K562 (cell line): Measurements from ENCODE around the gene GSK3B. TPM values are rescaled to one million over a fixed set of nuclear protein-coding genes. Genes with fewer than 3 reads are reported as not detected.

ENCODE experiments used
- ATAC-seq: fragments of 200-7000 bp; cut with Tn5 transposase; 3 replicates; pipeline ENCODE4 v1.9.1; 2020; ENCODE audit warnings: moderate library complexity
- BruUV-seq: library from RNA; stranded (reverse); fragments of 400-500 nt; replicated peaks from 2 replicates; lab custom pipeline; 2021; lab: Mats Ljungman, UMichigan
- CTCF ChIA-PET: fragments of 300-600 bp; formaldehyde crosslinking; extraction: SDS; loops from one replicate; lab custom pipeline; 2021; ENCODE audit warnings: low intra/inter-chr PET ratio; lab: Yijun Ruan, JAX
- POLR2A ChIA-PET: fragments of 300-600, 350-650 bp; sonication (Branson Sonifier 250); formaldehyde crosslinking; extraction: SDS; loops from one replicate; lab custom pipeline; 2021; ENCODE audit warnings: antibody characterized with exemption, inconsistent platforms; lab: Yijun Ruan, JAX
- DNase-seq, 4 experiments: peaks; one replicate each; pipeline versions ENCODE4 v3.0.0 to v3.0.0-alpha.2; 2011 to 2018; ENCODE audit warnings: low spot score in 3 of 4, mixed read lengths in 3 of 4; ENCODE audit errors: extremely low read depth in 1 of 4
- FAIRE-seq: peaks from 2 replicates; lab custom pipeline; 2011; peaks lifted over from hg19 to GRCh38; lab: Jason Lieb, UNC
- H2AFZ ChIP-seq: 2 replicates; pipeline ENCODE4 v1.6.0; 2011; ENCODE audit warnings: low read depth, low read length, control low read depth, inconsistent platforms
- H3K27ac ChIP-seq: fragments of 200-600 bp; 3 replicates; pipeline ENCODE4 v1.8.0; 2011; ENCODE audit warnings: low read depth, mild to moderate bottlenecking, control low read depth, inconsistent platforms, low read length, moderate library complexity, mixed read lengths; ENCODE audit errors: extremely low read depth
- H3K27me3 ChIP-seq, 2 experiments: fragments of 300-600 bp in 1 of 2; 2 replicates in 1 of 2; 3 replicates in 1 of 2; pipeline versions ENCODE4 v1.6.0 to v1.8.0; 2011; ENCODE audit warnings: inconsistent platforms in 2 of 2, low read length in 2 of 2, mild to moderate bottlenecking in 1 of 2, mixed read lengths in 1 of 2, moderate library complexity in 1 of 2; ENCODE audit not compliant: control insufficient read depth in 2 of 2, insufficient read depth in 2 of 2
- H3K36me3 ChIP-seq: fragments of 300-600 bp; 3 replicates; pipeline ENCODE4 v1.8.0; 2011; ENCODE audit warnings: mild to moderate bottlenecking, low read length, inconsistent platforms; ENCODE audit not compliant: control insufficient read depth, insufficient read depth
- H3K4me1 ChIP-seq, 2 experiments: fragments of 200-600 bp in 1 of 2; replicated peaks in 1 of 2; 2 replicates in 1 of 2; 3 replicates in 1 of 2; pipeline versions ENCODE4 v1.5.1 to v1.8.0; 2011; ENCODE audit warnings: inconsistent platforms in 2 of 2, low read length in 2 of 2, mild to moderate bottlenecking in 1 of 2, mixed read lengths in 1 of 2, moderate library complexity in 1 of 2; ENCODE audit not compliant: control insufficient read depth in 2 of 2, insufficient read depth in 2 of 2
- H3K4me2 ChIP-seq: 2 replicates; pipeline ENCODE4 v1.6.1; 2011; ENCODE audit warnings: low read length, control low read depth, inconsistent platforms, mixed read lengths; ENCODE audit not compliant: insufficient read depth
- H3K4me3 ChIP-seq: fragments of 200-600 bp; sonication (generic), shearing (Covaris generic); 2 replicates; pipeline ENCODE4 v1.5.1; 2016; ENCODE audit warnings: control low read depth, inconsistent platforms
- H3K79me2 ChIP-seq: fragments of 200-600 bp; 3 replicates; pipeline ENCODE4 v1.8.0; 2011; ENCODE audit warnings: low read length, inconsistent platforms; ENCODE audit not compliant: control insufficient read depth, insufficient read depth
- H3K9ac ChIP-seq, 2 experiments: 2 replicates each; pipeline versions ENCODE4 v1.6.0 to v1.6.1; 2011; ENCODE audit warnings: low read depth in 2 of 2, low read length in 2 of 2, control low read depth in 1 of 2, inconsistent platforms in 1 of 2, mild to moderate bottlenecking in 1 of 2, mixed read lengths in 1 of 2; ENCODE audit not compliant: insufficient read depth in 1 of 2
- H3K9me1 ChIP-seq: one replicate; pipeline ENCODE4 v1.6.0; 2011; ENCODE audit warnings: inconsistent platforms, mild to moderate bottlenecking, low read length, moderate library complexity; ENCODE audit not compliant: control insufficient read depth, insufficient read depth
- H3K9me3 ChIP-seq: replicated peaks from 2 replicates; pipeline ENCODE4 v1.5.1; 2011; ENCODE audit warnings: low read depth, low read length, inconsistent platforms; ENCODE audit not compliant: control insufficient read depth, insufficient read depth
- H4K20me1 ChIP-seq: replicated peaks from 2 replicates; pipeline ENCODE4 v1.6.1; 2011; ENCODE audit warnings: low read length, inconsistent platforms, mixed read lengths; ENCODE audit not compliant: control insufficient read depth, insufficient read depth
- ARID3A ChIP-seq: IDR thresholded peaks from 2 replicates; pipeline ENCODE4 v1.6.1; 2012; ENCODE audit warnings: low read depth, low read length, improper control_type of control experiment, borderline replicate concordance
- CBFA2T3 ChIP-seq: fragments of 450-650 bp; IDR thresholded peaks from 2 replicates; pipeline ENCODE4 v1.6.1; 2017
- MEF2A ChIP-seq: IDR thresholded peaks from 2 replicates; pipeline ENCODE4 v1.6.1; 2011; ENCODE audit warnings: low read depth, mild to moderate bottlenecking, low read length, moderate library complexity; ENCODE audit not compliant: control insufficient read depth
- MEIS2 ChIP-seq: fragments of 450-650 bp; IDR thresholded peaks from 2 replicates; pipeline ENCODE4 v1.6.1; 2014; ENCODE audit warnings: mild to moderate bottlenecking; ENCODE audit not compliant: partially characterized antibody
- MXI1 ChIP-seq: IDR thresholded peaks from 2 replicates; pipeline ENCODE4 v1.6.1; 2011; ENCODE audit warnings: low read depth, mild to moderate bottlenecking, improper control_type of control experiment, low read length
- NFYB ChIP-seq: IDR thresholded peaks from 2 replicates; pipeline ENCODE4 v1.6.1; 2011; ENCODE audit warnings: mild to moderate bottlenecking, moderate library complexity; ENCODE audit not compliant: insufficient read length; ENCODE audit errors: extremely low read depth
- SNIP1 ChIP-seq: fragments of 450-650 bp; IDR thresholded peaks from 2 replicates; pipeline ENCODE4 v1.7.1; 2017; ENCODE audit warnings: low read depth, mild to moderate bottlenecking
- ZNF23 ChIP-seq: fragments of 250-450 bp; sonication (Bioruptor Pico); IDR thresholded peaks from 2 replicates; pipeline ENCODE4 v1.4.0; 2020; ENCODE audit warnings: mild to moderate bottlenecking
- ZNF668 ChIP-seq: fragments of 250-450 bp; sonication (Bioruptor Pico); IDR thresholded peaks from 2 replicates; pipeline ENCODE4 v1.8.0; 2022; ENCODE audit warnings: mild to moderate bottlenecking, inconsistent platforms
- WGBS: fragments of 100-300 bp; shearing (Covaris generic); methylation state at CpG from one replicate; pipeline ENCODE4 v1.1.6; 2016; ENCODE audit warnings: low coverage, mixed read lengths; ENCODE audit not compliant: insufficient coverage; ENCODE audit errors: missing lambda C conversion rate; 5-methylcytosine and 5-hydroxymethylcytosine counted together
- in situ Hi-C: fragments of 300-500 bp; cut with MboI; formaldehyde crosslinking; loops from 4 replicates; pipeline ENCODE4 v1.15.0; 2018; ENCODE audit warnings: inconsistent platforms, mixed read lengths
- intact Hi-C: fragments of 100-400 bp; cut with micrococcal nuclease; formaldehyde crosslinking; loops from 2 replicates; pipeline ENCODE4 v1.14.2; 2022
- polyA plus RNA-seq, 8 experiments: library from polyadenylated mRNA; depleted of rRNA in 4 of 8; stranded (reverse) in 5 of 8; unstranded in 3 of 8; fragments of >200 nt; fragmentation: Nextera tagmentation in 2 of 8; fragmentation: Illumina TruSeq in 1 of 8; extraction: Ambion mirVana in 2 of 8; extraction: Trizol in 1 of 8; gene quantifications; 2 replicates each; pipeline versions ENCODE4 v1.2.1 to v1.2.3, GENCODE V29; 2011 to 2014; ENCODE audit warnings: inconsistent platforms in 1 of 8, missing spikeins in 1 of 8
- total RNA-seq, 7 experiments: library from RNA; depleted of rRNA in 6 of 7; stranded (reverse); fragments of >200 nt in 6 of 7; fragmentation: Illumina TruSeq in 2 of 7; extraction: Trizol in 2 of 7; gene quantifications; 2 replicates each; pipeline versions ENCODE4 v1.2.1 to v1.2.3, GENCODE V29; 2011 to 2021; ENCODE audit warnings: low replicate concordance in 1 of 7

The GSK3B gene
- total and polyA plus RNA-seq, 9 of the 15 experiments (the other 6 are each of a cell fraction or from before 2014, with no cell fraction given), result 4.7 to 25.0 (median 18.7) TPM

- in situ Hi-C loops (no loop called here), intact Hi-C loops (no loop called here)
- WGBS, result 83% methylated on average over 1 of the region's 1 CpG
- ATAC-seq (no peak), FAIRE-seq (no peak), DNase-seq (no peak)
- no peak overlapping the region for H3K4me2 ChIP-seq
- CTCF ChIA-PET, result no interaction called here
- H3K9ac ChIP-seq, result no peak overlapping the region
- H2AFZ ChIP-seq, result no peak overlapping the region
- H4K20me1 ChIP-seq, result no peaks in the 10 kb centered on the region
- H3K4me1 ChIP-seq, result no peaks in the 10 kb centered on the region
- no peaks in the 10 kb centered on the region for H3K9me3 ChIP-seq
- H3K9me1 ChIP-seq, result no peaks in the 10 kb centered on the region
- H3K27me3 ChIP-seq, result no peaks in the 10 kb centered on the region
- TF ChIP-seq NFYB (no peak), ARID3A (no peak), ZNF668 (no peak)
- no peak overlapping the region for H3K4me3 ChIP-seq
- H3K36me3 ChIP-seq, result no peaks in the 10 kb centered on the region
- H3K79me2 ChIP-seq, result peaks cover 26% of the 10 kb centered on the region; the same call in 2 of the 3 replicates
- no TSS peak for BruUV-seq
- no peak overlapping the region for H3K27ac ChIP-seq
- POLR2A ChIA-PET, result no interaction called here
Measured at GRCh38 chr3:119976214-119976613, 118.0 kb downstream of the GSK3B start.

- Histone ChIP-seq H3K36me3 (no peaks in the 10 kb centered on the region), H2AFZ (no peak overlapping the region), H4K20me1 (no peaks in the 10 kb centered on the region), H3K4me1 (no peaks in the 10 kb centered on the region), H3K4me3 (no peak overlapping the region), H3K27me3 (no peaks in the 10 kb centered on the region), H3K9ac (no peak overlapping the region), H3K4me2 (no peak overlapping the region), H3K27ac (no peak overlapping the region), H3K9me1 (no peaks in the 10 kb centered on the region), H3K79me2 (peaks cover 26% of the 10 kb centered on the region; the same call in 2 of the 3 replicates), H3K9me3 (no peaks in the 10 kb centered on the region)
- 67% methylated on average over 2 of the region's 2 CpGs for WGBS
- in situ Hi-C loops, result no loop called here
- intact Hi-C loops, result no loop called here
- DNase-seq, result no peak
- POLR2A ChIA-PET, result no interaction called here
- no peak for FAIRE-seq
- ATAC-seq, result no peak
- CTCF ChIA-PET, result no interaction called here
- BruUV-seq, result no TSS peak
- TF ChIP-seq CBFA2T3, result no peak
- no peak for TF ChIP-seq ZNF23 (CRISPR knock-in tag)
- TF ChIP-seq MXI1, result no peak
- TF ChIP-seq MEF2A, result no peak
- TF ChIP-seq SNIP1, result no peak
- no peak for TF ChIP-seq MEIS2
Measured at GRCh38 chr3:119974656-119975055, 119.6 kb downstream of the GSK3B start.
